HEK293T (cell line): Measurements from ENCODE around the gene PSMD9.

Experiments
- CTCF ChIA-PET: fragments of 350-600 bp; formaldehyde crosslinking; extraction: SDS; loops from one replicate; lab custom pipeline; 2021; ENCODE audit warnings: antibody characterized with exemption, inconsistent platforms; lab: Yijun Ruan, JAX
- POLR2A ChIA-PET: fragments of 350-600 bp; formaldehyde crosslinking; extraction: SDS; loops from one replicate; lab custom pipeline; 2020; ENCODE audit warnings: antibody characterized with exemption, inconsistent platforms; lab: Yijun Ruan, JAX
- DNase-seq: peaks from one replicate; pipeline ENCODE4 v3.0.0; 2012; ENCODE audit warnings: mixed read lengths; ENCODE audit errors: extremely low spot score
- ARNT ChIP-seq: fragments of 450-650 bp; IDR thresholded peaks from 2 replicates; pipeline ENCODE4 v1.6.1; 2017; ENCODE audit warnings: mild to moderate bottlenecking
- BHLHE40 ChIP-seq: fragments of 450-650 bp; IDR thresholded peaks from 2 replicates; pipeline ENCODE4 v1.6.1; 2016; ENCODE audit warnings: mild to moderate bottlenecking, moderate library complexity, borderline replicate concordance
- CTBP1 ChIP-seq: fragments of 450-650 bp; IDR thresholded peaks from 2 replicates; pipeline ENCODE4 v1.6.1; 2016; ENCODE audit warnings: borderline replicate concordance
- ELF4 ChIP-seq: fragments of 450-650 bp; IDR thresholded peaks from 2 replicates; pipeline ENCODE4 v1.6.1; 2017; ENCODE audit warnings: antibody characterized with exemption
- FOXA1 ChIP-seq: fragments of 450-650 bp; IDR thresholded peaks from 2 replicates; pipeline ENCODE4 v1.6.1; 2016; ENCODE audit warnings: mild to moderate bottlenecking
- FOXK2 ChIP-seq: fragments of 450-650 bp; IDR thresholded peaks from 2 replicates; pipeline ENCODE4 v1.6.1; 2016; ENCODE audit warnings: mild to moderate bottlenecking
- FOXM1 ChIP-seq: fragments of 450-650 bp; IDR thresholded peaks from 2 replicates; pipeline ENCODE4 v1.6.1; 2017; ENCODE audit warnings: mild to moderate bottlenecking, borderline replicate concordance
- HDGF ChIP-seq: fragments of 450-650 bp; IDR thresholded peaks from 2 replicates; pipeline ENCODE4 v1.6.1; 2017; ENCODE audit warnings: antibody characterized with exemption, borderline replicate concordance
- L3MBTL2 ChIP-seq: fragments of 450-650 bp; conservative IDR thresholded peaks from 2 replicates; pipeline ENCODE4 v1.6.1; 2016; ENCODE audit warnings: mild to moderate bottlenecking
- LEF1 ChIP-seq: fragments of 450-650 bp; IDR thresholded peaks from 2 replicates; pipeline ENCODE4 v1.6.1; 2017; ENCODE audit warnings: mild to moderate bottlenecking, borderline replicate concordance
- NFRKB ChIP-seq: fragments of 450-650 bp; IDR thresholded peaks from 2 replicates; pipeline ENCODE4 v1.6.1; 2016; ENCODE audit warnings: mild to moderate bottlenecking, moderate library complexity
- PKNOX1 ChIP-seq: fragments of 450-650 bp; IDR thresholded peaks from 2 replicates; pipeline ENCODE4 v1.6.1; 2016
- SP1 ChIP-seq: fragments of 450-650 bp; IDR thresholded peaks from 2 replicates; pipeline ENCODE4 v1.6.1; 2017
- SUZ12 ChIP-seq: fragments of 450-650 bp; IDR thresholded peaks from 2 replicates; pipeline ENCODE4 v1.6.1; 2016; ENCODE audit warnings: mild to moderate bottlenecking
- TARDBP ChIP-seq: fragments of 450-650 bp; IDR thresholded peaks from 2 replicates; pipeline ENCODE4 v1.6.1; 2016
- ZNF384 ChIP-seq: fragments of 450-650 bp; IDR thresholded peaks from 2 replicates; pipeline ENCODE4 v1.6.1; 2016

The PSMD9 gene

GRCh38 chr12:121963341-121964018 lies 74.9 kb downstream of the PSMD9 start:
- DNase-seq, result no peak
- TF ChIP-seq ZNF384 (no peak), L3MBTL2 (no peak), PKNOX1 (no peak), ELF4 (no peak), LEF1 (no peak), SUZ12 (no peak), FOXM1 (no peak), ARNT (no peak), NFRKB (no peak), HDGF (no peak), FOXK2 (no peak), FOXA1 (no peak), BHLHE40 (no peak), SP1 (no peak), TARDBP (no peak), CTBP1 (no peak)
- ChIA-PET CTCF (interaction anchor here (0.6 kb wide), 2 partner anchors 32 to 169 kb away, joined by 3 to 4 read pairs; no protein-coding TSS in a partner anchor), POLR2A (no interaction called here)

GRCh38 chr12:121964813-121965643 lies 76.4 kb downstream of the PSMD9 start:
- CTCF ChIA-PET, result no interaction called here

DNA sequence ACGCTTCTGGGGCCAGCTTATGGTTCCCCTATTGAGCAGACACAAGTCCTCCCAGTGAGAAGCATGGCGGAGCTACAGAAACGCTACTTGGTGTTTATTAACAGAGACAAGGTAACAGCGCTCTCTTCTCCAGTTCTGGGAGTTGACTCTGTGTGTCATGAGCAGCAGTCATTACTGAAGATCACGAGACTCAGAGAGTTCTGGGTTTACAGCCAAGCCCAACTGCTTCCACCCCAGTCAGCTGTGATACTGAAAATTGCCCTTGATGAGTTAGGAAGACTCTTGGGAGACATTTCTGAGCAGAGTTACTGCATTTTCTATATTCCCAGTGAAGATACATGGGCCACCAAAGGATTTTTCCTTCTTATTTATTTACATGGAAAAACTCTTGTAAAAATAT lies 78.4 kb downstream of the PSMD9 start:
- TF ChIP-seq ELF4 (no peak), NFRKB (no peak), LEF1 (no peak), FOXA1 (no peak), PKNOX1 (no peak), BHLHE40 (no peak), FOXK2 (no peak)
- ChIA-PET CTCF (no interaction called here), POLR2A (no interaction called here)

More at GRCh38 chr12:121964813-121965643, 76.4 kb downstream of the PSMD9 start:
- POLR2A ChIA-PET, result no interaction called here
- TF ChIP-seq L3MBTL2 (no peak), PKNOX1 (peak; percentile 67)
- DNase-seq, result no peak

More for the DNA sequence above, 78.4 kb downstream of the PSMD9 start:
- no peak for DNase-seq
